GM23338 (cell line): ENCODE results near the gene ZNF646. TPM values are rescaled to one million over a fixed set of nuclear protein-coding genes. Genes with fewer than 3 reads are reported as not detected.

Experiments
- ATAC-seq: fragments of 200-7000 bp; cut with Tn5 transposase; 3 replicates; pipeline ENCODE4 v1.9.1; 2020
- DNase-seq: peaks from one replicate; pipeline ENCODE4 v3.0.0-alpha.2; 2015; ENCODE audit warnings: low spot score
- H2AFZ ChIP-seq: fragments of 200-600 bp; sonication (generic); 2 replicates; pipeline ENCODE4 v1.8.0; 2016; ENCODE audit warnings: antibody characterized with exemption, mild to moderate bottlenecking, moderate library complexity
- H3F3A ChIP-seq: fragments of 200-600 bp; sonication (generic); replicated peaks from 2 replicates; pipeline ENCODE4 v1.8.0; 2017; ENCODE audit warnings: antibody characterized with exemption, mixed run types, low read depth
- H3K27ac ChIP-seq: fragments of 200-600 bp; sonication (generic); 2 replicates; pipeline ENCODE4 v1.6.1; 2016; ENCODE audit warnings: low read depth
- H3K27me3 ChIP-seq: fragments of 200-600 bp; sonication (generic); 2 replicates; pipeline ENCODE4 v1.8.0; 2016; ENCODE audit warnings: mild to moderate bottlenecking, mixed run types, moderate library complexity; ENCODE audit not compliant: insufficient read depth
- H3K36me3 ChIP-seq: fragments of 200-600 bp; sonication (generic); 2 replicates; pipeline ENCODE4 v1.8.0; 2016; ENCODE audit warnings: mild to moderate bottlenecking; ENCODE audit not compliant: insufficient read depth
- H3K4me1 ChIP-seq: fragments of 200-600 bp; sonication (generic); 2 replicates; pipeline ENCODE4 v1.8.0; 2016; ENCODE audit warnings: mild to moderate bottlenecking, moderate library complexity; ENCODE audit not compliant: insufficient read depth
- H3K4me2 ChIP-seq: fragments of 200-600 bp; sonication (generic); 2 replicates; pipeline ENCODE4 v1.7.1; 2017; ENCODE audit warnings: mixed run types
- H3K4me3 ChIP-seq: fragments of 200-600 bp; sonication (generic); 2 replicates; pipeline ENCODE4 v1.6.1; 2016; ENCODE audit warnings: mixed run types
- H3K79me2 ChIP-seq: fragments of 200-600 bp; sonication (generic); replicated peaks from 2 replicates; pipeline ENCODE4 v1.8.0; 2017; ENCODE audit warnings: mild to moderate bottlenecking; ENCODE audit not compliant: insufficient read depth
- H3K9me2 ChIP-seq: fragments of 200-600 bp; sonication (generic); 2 replicates; pipeline ENCODE4 v1.8.0; 2017; ENCODE audit not compliant: insufficient read depth
- H4K20me1 ChIP-seq: fragments of 200-600 bp; sonication (generic); replicated peaks from 2 replicates; pipeline ENCODE4 v1.8.0; 2017; ENCODE audit warnings: mild to moderate bottlenecking; ENCODE audit not compliant: insufficient read depth
- H3K27ac Mint-ChIP-seq: 2 replicates; pipeline ENCODE4 v1.8.0; 2020; ENCODE audit warnings: inconsistent platforms, mild to moderate bottlenecking, moderate library complexity, mixed read lengths
- H3K27me3 Mint-ChIP-seq: 3 replicates; pipeline ENCODE4 v1.8.0; 2022; ENCODE audit warnings: low read depth, mild to moderate bottlenecking, moderate library complexity, mixed read lengths, inconsistent platforms; ENCODE audit not compliant: insufficient read depth, poor library complexity
- H3K36me3 Mint-ChIP-seq: 3 replicates; pipeline ENCODE4 v1.8.0; 2021; ENCODE audit warnings: low read depth, mild to moderate bottlenecking, inconsistent platforms, moderate library complexity, mixed read lengths
- H3K4me1 Mint-ChIP-seq: 3 replicates; pipeline ENCODE4 v1.8.0; 2020; ENCODE audit warnings: mild to moderate bottlenecking, inconsistent platforms, mixed read lengths
- H3K4me3 Mint-ChIP-seq: 3 replicates; pipeline ENCODE4 v1.8.0; 2021; ENCODE audit warnings: moderate library complexity, mild to moderate bottlenecking, inconsistent platforms, mixed read lengths
- H3K9me3 Mint-ChIP-seq: 3 replicates; pipeline ENCODE4 v1.8.0; 2020; ENCODE audit warnings: moderate library complexity, mild to moderate bottlenecking, inconsistent platforms, mixed read lengths
- CREB1 ChIP-seq: fragments of 250-450 bp; sonication (Bioruptor Pico); IDR thresholded peaks from 2 replicates; pipeline ENCODE4 v1.5.0; 2020; ENCODE audit warnings: low read depth, mild to moderate bottlenecking, moderate library complexity
- CTCF ChIP-seq, 2 experiments: fragments of 200-600 bp in 1 of 2; sonication (generic) in 1 of 2; conservative IDR thresholded peaks; 2 replicates each; pipeline versions ENCODE4 v1.5.1 to v1.6.1; 2016 to 2017; ENCODE audit warnings: antibody characterized with exemption in 2 of 2, low read depth in 2 of 2, mild to moderate bottlenecking in 2 of 2, moderate library complexity in 1 of 2
- EZH2 ChIP-seq: fragments of 200-600 bp; sonication (generic); IDR thresholded peaks from one replicate; pipeline ENCODE4 v1.8.0; 2017; ENCODE audit warnings: antibody characterized with exemption, mild to moderate bottlenecking, low read depth; ENCODE audit not compliant: unreplicated experiment
- JUNB ChIP-seq: IDR thresholded peaks from one replicate; pipeline ENCODE4 v1.6.1; 2016; ENCODE audit warnings: antibody characterized with exemption; ENCODE audit not compliant: unreplicated experiment
- NANOG ChIP-seq: IDR thresholded peaks from 2 replicates; pipeline ENCODE4 v1.6.1; 2016; ENCODE audit warnings: antibody characterized with exemption, borderline replicate concordance
- POLR2AphosphoS5 ChIP-seq: IDR thresholded peaks from 2 replicates; pipeline ENCODE4 v1.6.1; 2016; ENCODE audit warnings: antibody characterized with exemption, low read depth
- REST ChIP-seq: IDR thresholded peaks from one replicate; pipeline ENCODE4 v1.6.1; 2018; ENCODE audit warnings: antibody characterized with exemption; ENCODE audit not compliant: unreplicated experiment
- ZNF114 ChIP-seq: fragments of 250-450 bp; sonication (Bioruptor Pico); IDR thresholded peaks from 2 replicates; pipeline ENCODE4 v1.5.0; 2020; ENCODE audit warnings: mild to moderate bottlenecking, moderate library complexity
- polyA plus RNA-seq: library from polyadenylated mRNA; unstranded; fragments of >200 nt; fragmentation: Nextera tagmentation; extraction: Ambion mirVana; gene quantifications from 2 replicates; pipeline ENCODE4 v1.2.1, GENCODE V29; 2016
- total RNA-seq: library from RNA; depleted of rRNA; stranded (reverse); fragments of >200 nt; shearing (Covaris generic); gene quantifications from 2 replicates; pipeline ENCODE4 v1.2.3, GENCODE V29; 2014
- TF ChIP-seq, protein P1 (sequence below): IDR thresholded peaks from 2 replicates; pipeline ENCODE4 v1.6.1; 2016; ENCODE audit warnings: antibody characterized with exemption
- TF ChIP-seq, protein P2 (sequence below): fragments of 250-450 bp; sonication (Bioruptor Pico); IDR thresholded peaks from 2 replicates; pipeline ENCODE4 v1.5.0; 2020; ENCODE audit warnings: mild to moderate bottlenecking, moderate library complexity

Gene ZNF646
- total and polyA plus RNA-seq, 2 experiments from 2014 or later: 6.3 to 29.3 TPM

DNA sequence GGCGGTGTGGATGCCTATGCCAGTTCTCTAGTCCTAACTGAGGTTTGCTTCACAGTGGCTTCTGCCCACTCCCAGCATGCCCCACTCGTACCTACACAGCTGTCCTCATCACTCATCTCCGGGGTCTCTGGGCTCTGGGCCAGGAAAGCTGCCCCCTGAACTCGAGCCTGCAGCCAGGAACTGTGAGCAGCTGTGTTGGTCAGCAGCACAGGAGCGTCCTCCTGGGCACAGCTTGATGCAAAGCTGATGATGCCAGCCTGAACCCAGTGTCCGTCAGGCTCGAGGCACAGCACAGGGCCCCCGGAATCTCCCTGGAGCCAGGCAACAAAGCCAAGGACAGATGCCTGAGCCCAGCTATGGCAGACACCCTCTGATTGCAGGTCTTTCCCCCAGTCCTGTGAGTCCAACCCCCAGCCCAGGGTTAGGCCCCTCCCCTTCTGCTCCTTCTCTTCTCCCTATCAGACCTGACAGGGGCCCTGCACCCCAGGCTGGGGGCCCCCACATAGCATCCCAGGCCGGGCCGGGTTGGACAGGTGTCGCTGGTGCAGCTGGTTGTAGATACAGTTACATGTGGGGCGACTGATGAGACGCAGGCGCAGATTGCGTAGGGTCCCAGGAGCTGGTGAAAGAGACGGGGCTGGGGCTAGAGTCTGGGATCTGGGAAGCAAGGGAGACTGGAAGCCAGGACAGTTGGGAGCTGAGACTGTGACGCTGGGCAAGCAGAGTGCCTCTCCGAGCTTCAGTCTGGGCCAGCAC is 11.8 kb downstream of the ZNF646 start:
- peaks cover 21% of the 10 kb centered on the region for H3K36me3 Mint-ChIP-seq

More for the DNA sequence above, 11.8 kb downstream of the ZNF646 start:
- no peak overlapping the region for H3K27ac ChIP-seq
- peak overlapping the region; percentile 29; the same call in 1 of the 2 replicates for H3K27ac Mint-ChIP-seq
- no peaks in the 10 kb centered on the region for H3K4me1 ChIP-seq
- H3K4me3 Mint-ChIP-seq: no peak overlapping the region
- peaks cover 17% of the 10 kb centered on the region for H3K27me3 Mint-ChIP-seq
- H3F3A ChIP-seq: no peaks in the 10 kb centered on the region
- H3K4me3 ChIP-seq: no peak overlapping the region
- H2AFZ ChIP-seq: no peak overlapping the region
- no peaks in the 10 kb centered on the region for H3K36me3 ChIP-seq
- DNase-seq (no peak), ATAC-seq (no peak)
- no peaks in the 10 kb centered on the region for H3K9me3 Mint-ChIP-seq
- H3K4me1 Mint-ChIP-seq: peaks cover 5% of the 10 kb centered on the region; the same call in 1 of the 3 replicates
- no peaks in the 10 kb centered on the region for H3K27me3 ChIP-seq
- TF ChIP-seq, protein P1, sequence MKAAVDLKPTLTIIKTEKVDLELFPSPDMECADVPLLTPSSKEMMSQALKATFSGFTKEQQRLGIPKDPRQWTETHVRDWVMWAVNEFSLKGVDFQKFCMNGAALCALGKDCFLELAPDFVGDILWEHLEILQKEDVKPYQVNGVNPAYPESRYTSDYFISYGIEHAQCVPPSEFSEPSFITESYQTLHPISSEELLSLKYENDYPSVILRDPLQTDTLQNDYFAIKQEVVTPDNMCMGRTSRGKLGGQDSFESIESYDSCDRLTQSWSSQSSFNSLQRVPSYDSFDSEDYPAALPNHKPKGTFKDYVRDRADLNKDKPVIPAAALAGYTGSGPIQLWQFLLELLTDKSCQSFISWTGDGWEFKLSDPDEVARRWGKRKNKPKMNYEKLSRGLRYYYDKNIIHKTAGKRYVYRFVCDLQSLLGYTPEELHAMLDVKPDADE: no peak
- TF ChIP-seq REST (no peak), ZNF114 (CRISPR knock-in tag) (no peak), CTCF (conservative IDR thresholded peaks at IDR 0.05; ENCODE audit: low read depth in 2 of 2) (no peak), POLR2AphosphoS5 (no peak), NANOG (no peak), CREB1 (no peak), JUNB (no peak), EZH2 (no peak)
- TF ChIP-seq, protein P2, sequence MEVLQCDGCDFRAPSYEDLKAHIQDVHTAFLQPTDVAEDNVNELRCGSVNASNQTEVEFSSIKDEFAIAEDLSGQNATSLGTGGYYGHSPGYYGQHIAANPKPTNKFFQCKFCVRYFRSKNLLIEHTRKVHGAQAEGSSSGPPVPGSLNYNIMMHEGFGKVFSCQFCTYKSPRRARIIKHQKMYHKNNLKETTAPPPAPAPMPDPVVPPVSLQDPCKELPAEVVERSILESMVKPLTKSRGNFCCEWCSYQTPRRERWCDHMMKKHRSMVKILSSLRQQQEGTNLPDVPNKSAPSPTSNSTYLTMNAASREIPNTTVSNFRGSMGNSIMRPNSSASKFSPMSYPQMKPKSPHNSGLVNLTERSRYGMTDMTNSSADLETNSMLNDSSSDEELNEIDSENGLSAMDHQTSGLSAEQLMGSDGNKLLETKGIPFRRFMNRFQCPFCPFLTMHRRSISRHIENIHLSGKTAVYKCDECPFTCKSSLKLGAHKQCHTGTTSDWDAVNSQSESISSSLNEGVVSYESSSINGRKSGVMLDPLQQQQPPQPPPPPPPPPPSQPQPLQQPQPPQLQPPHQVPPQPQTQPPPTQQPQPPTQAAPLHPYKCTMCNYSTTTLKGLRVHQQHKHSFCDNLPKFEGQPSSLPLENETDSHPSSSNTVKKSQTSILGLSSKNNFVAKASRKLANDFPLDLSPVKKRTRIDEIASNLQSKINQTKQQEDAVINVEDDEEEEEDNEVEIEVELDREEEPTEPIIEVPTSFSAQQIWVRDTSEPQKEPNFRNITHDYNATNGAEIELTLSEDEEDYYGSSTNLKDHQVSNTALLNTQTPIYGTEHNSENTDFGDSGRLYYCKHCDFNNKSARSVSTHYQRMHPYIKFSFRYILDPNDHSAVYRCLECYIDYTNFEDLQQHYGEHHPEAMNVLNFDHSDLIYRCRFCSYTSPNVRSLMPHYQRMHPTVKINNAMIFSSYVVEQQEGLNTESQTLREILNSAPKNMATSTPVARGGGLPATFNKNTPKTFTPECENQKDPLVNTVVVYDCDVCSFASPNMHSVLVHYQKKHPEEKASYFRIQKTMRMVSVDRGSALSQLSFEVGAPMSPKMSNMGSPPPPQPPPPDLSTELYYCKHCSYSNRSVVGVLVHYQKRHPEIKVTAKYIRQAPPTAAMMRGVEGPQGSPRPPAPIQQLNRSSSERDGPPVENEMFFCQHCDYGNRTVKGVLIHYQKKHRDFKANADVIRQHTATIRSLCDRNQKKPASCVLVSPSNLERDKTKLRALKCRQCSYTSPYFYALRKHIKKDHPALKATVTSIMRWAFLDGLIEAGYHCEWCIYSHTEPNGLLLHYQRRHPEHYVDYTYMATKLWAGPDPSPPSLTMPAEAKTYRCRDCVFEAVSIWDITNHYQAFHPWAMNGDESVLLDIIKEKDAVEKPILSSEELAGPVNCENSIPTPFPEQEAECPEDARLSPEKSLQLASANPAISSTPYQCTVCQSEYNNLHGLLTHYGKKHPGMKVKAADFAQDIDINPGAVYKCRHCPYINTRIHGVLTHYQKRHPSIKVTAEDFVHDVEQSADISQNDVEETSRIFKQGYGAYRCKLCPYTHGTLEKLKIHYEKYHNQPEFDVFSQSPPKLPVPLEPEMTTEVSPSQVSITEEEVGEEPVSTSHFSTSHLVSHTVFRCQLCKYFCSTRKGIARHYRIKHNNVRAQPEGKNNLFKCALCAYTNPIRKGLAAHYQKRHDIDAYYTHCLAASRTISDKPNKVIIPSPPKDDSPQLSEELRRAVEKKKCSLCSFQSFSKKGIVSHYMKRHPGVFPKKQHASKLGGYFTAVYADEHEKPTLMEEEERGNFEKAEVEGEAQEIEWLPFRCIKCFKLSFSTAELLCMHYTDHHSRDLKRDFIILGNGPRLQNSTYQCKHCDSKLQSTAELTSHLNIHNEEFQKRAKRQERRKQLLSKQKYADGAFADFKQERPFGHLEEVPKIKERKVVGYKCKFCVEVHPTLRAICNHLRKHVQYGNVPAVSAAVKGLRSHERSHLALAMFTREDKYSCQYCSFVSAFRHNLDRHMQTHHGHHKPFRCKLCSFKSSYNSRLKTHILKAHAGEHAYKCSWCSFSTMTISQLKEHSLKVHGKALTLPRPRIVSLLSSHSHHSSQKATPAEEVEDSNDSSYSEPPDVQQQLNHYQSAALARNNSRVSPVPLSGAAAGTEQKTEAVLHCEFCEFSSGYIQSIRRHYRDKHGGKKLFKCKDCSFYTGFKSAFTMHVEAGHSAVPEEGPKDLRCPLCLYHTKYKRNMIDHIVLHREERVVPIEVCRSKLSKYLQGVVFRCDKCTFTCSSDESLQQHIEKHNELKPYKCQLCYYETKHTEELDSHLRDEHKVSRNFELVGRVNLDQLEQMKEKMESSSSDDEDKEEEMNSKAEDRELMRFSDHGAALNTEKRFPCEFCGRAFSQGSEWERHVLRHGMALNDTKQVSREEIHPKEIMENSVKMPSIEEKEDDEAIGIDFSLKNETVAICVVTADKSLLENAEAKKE (CRISPR knock-in tag): no peak
- no peak overlapping the region for H3K4me2 ChIP-seq
- no peaks in the 10 kb centered on the region; the same call in 1 of the 2 replicates for H4K20me1 ChIP-seq
- H3K9me2 ChIP-seq: no peaks in the 10 kb centered on the region
- no peaks in the 10 kb centered on the region for H3K79me2 ChIP-seq
